ENCODE data around the gene SUV39H1. TPM values are rescaled to one million over a fixed set of nuclear protein-coding genes. Genes with fewer than 3 reads are reported as not detected.
"Not testable (repeated sequence)": the region's sequence is repeated elsewhere in the genome, so short reads cannot be mapped to it uniquely, and the experiment has no call there.

The SUV39H1 gene
- total RNA-seq, 1 donor from 2014 or later, result 3.0 TPM

- H3K4me3 Mint-ChIP-seq (ENCODE audit: unreplicated experiment), result no peak overlapping the region
- H3K27ac Mint-ChIP-seq (ENCODE audit: unreplicated experiment), result no peak overlapping the region
- peaks cover 14% of the 10 kb centered on the region for H3K9me3 Mint-ChIP-seq (ENCODE audit: low read depth)
- no peak for TF ChIP-seq CTCF (IDR thresholded peaks at IDR 0.05)
- no peaks in the 10 kb centered on the region for H3K4me1 Mint-ChIP-seq (ENCODE audit: low read depth)
- peaks cover 11% of the 10 kb centered on the region for H3K27me3 Mint-ChIP-seq (ENCODE audit: low read depth)
- no peak for DNase-seq (ENCODE audit: low spot score)
- no peaks in the 10 kb centered on the region for H3K36me3 Mint-ChIP-seq (ENCODE audit: low read depth)
Measured at GRCh38 chrX:48689208-48689920, 7.2 kb upstream of the SUV39H1 start.

- H3K9me3 Mint-ChIP-seq (ENCODE audit: low read depth); H3K4me3 Mint-ChIP-seq (ENCODE audit: unreplicated experiment); H3K27me3 Mint-ChIP-seq (ENCODE audit: low read depth); H3K36me3 Mint-ChIP-seq (ENCODE audit: low read depth); DNase-seq (ENCODE audit: low spot score); H3K27ac Mint-ChIP-seq (ENCODE audit: unreplicated experiment): not testable (repeated sequence)
- peaks cover 11% of the 10 kb centered on the region for H3K4me1 Mint-ChIP-seq (ENCODE audit: low read depth)
Measured at GRCh38 chrX:48691746-48692145, 4.8 kb upstream of the SUV39H1 start.

DNA sequence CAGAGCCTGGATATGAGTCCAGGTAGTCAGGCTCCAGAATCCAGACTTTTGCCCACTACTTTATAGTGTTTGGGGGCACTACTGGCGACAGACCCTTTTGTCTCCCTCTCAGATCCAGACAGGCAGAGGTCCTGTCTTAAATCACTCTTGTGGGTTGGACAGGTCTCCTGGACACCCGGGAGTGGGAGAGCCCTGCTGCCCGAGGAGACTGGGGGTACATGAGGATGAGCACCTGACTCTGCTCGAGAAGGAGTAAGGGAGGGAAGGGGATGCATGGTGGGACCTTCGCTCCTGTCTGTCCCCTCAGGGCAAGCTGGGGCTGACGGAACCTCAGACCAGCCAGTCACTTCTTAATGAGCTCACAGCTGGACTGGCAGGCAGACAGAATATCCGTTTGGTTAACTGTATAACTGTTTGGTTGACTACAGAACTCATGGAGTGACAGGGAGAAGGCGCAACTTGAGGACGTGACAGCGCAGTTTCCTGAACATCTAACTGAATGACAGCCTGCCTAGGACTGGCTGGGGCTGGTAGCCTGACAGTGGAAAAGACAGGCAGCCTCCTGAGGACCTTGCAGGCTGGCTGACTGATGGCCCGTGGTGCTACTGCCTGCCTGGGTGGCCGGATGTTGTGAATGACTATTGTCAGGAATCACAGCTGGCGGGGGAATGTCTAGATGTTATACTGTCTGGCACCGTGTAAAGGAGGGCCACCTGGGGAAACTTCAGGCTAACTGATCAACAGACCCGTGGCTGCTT lies 1.6 kb upstream of the SUV39H1 start:
- H3K4me1 Mint-ChIP-seq (ENCODE audit: low read depth), result peaks cover 18% of the 10 kb centered on the region
- peak overlapping the region; percentile 20 for H3K27ac Mint-ChIP-seq (ENCODE audit: unreplicated experiment)
- no peak for DNase-seq (ENCODE audit: low spot score)
- H3K9me3 Mint-ChIP-seq (ENCODE audit: low read depth), result peaks cover 5% of the 10 kb centered on the region
- H3K36me3 Mint-ChIP-seq (ENCODE audit: low read depth), result peaks cover 2% of the 10 kb centered on the region
- no peak for TF ChIP-seq CTCF (IDR thresholded peaks at IDR 0.05)
- H3K4me3 Mint-ChIP-seq (ENCODE audit: unreplicated experiment), result no peak overlapping the region
- H3K27me3 Mint-ChIP-seq (ENCODE audit: low read depth), result no peaks in the 10 kb centered on the region

GRCh38 chrX:48695534-48695896 lies 1.0 kb upstream of the SUV39H1 start:
- Mint-ChIP-seq H3K9me3 (ENCODE audit: low read depth) (peaks cover 5% of the 10 kb centered on the region), H3K4me1 (ENCODE audit: low read depth) (peaks cover 18% of the 10 kb centered on the region), H3K27ac (ENCODE audit: unreplicated experiment) (peak overlapping the region; percentile 91), H3K4me3 (ENCODE audit: unreplicated experiment) (peak overlapping the region; percentile 79), H3K36me3 (ENCODE audit: low read depth) (peaks cover 3% of the 10 kb centered on the region), H3K27me3 (ENCODE audit: low read depth) (no peaks in the 10 kb centered on the region)
- DNase-seq (ENCODE audit: low spot score), result no peak
- TF ChIP-seq CTCF (IDR thresholded peaks at IDR 0.05), result no peak

- peaks cover 3% of the 10 kb centered on the region for H3K36me3 Mint-ChIP-seq (ENCODE audit: low read depth)
- no peak for TF ChIP-seq CTCF (IDR thresholded peaks at IDR 0.05)
- H3K9me3 Mint-ChIP-seq (ENCODE audit: low read depth), result peaks cover 5% of the 10 kb centered on the region
- DNase-seq (ENCODE audit: low spot score), result no peak
- H3K4me3 Mint-ChIP-seq (ENCODE audit: unreplicated experiment), result peak overlapping the region; percentile 79
- peaks cover 18% of the 10 kb centered on the region for H3K4me1 Mint-ChIP-seq (ENCODE audit: low read depth)
- no peaks in the 10 kb centered on the region for H3K27me3 Mint-ChIP-seq (ENCODE audit: low read depth)
- peak overlapping the region; percentile 91 for H3K27ac Mint-ChIP-seq (ENCODE audit: unreplicated experiment)
Measured at GRCh38 chrX:48695925-48696300, 621 bp upstream of the SUV39H1 start.
